ENCODE results near the gene PTPRM.

PTPRM gene

GRCh38 chr18:7871560-7872456, 304.7 kb downstream of the PTPRM start:
- DNase-seq: no peak

GRCh38 chr18:7872569-7872968, 305.5 kb downstream of the PTPRM start:
- no peak for DNase-seq

- DNase-seq: no peak
Measured at GRCh38 chr18:7873316-7873715, 306.2 kb downstream of the PTPRM start.

- DNase-seq: no peak
Measured at GRCh38 chr18:7876354-7877104, 309.4 kb downstream of the PTPRM start.

GRCh38 chr18:7877609-7878008, 310.5 kb downstream of the PTPRM start:
- DNase-seq: no peak

GRCh38 chr18:7878265-7879211, 311.4 kb downstream of the PTPRM start:
- DNase-seq: no peak

- no peak for DNase-seq
Measured at GRCh38 chr18:7879717-7880116, 312.6 kb downstream of the PTPRM start.

- DNase-seq: no peak
Measured at GRCh38 chr18:7885865-7886264, 318.7 kb downstream of the PTPRM start.

- no peak for DNase-seq
Measured at GRCh38 chr18:7886436-7886835, 319.3 kb downstream of the PTPRM start.

- DNase-seq: no peak
Measured at GRCh38 chr18:7889515-7889914, 322.4 kb downstream of the PTPRM start.

GRCh38 chr18:7890075-7890474, 323.0 kb downstream of the PTPRM start:
- DNase-seq: no peak

- no peak for DNase-seq
Measured at GRCh38 chr18:7892556-7892955, 325.4 kb downstream of the PTPRM start.

- DNase-seq: no peak
Measured at GRCh38 chr18:7894592-7894991, 327.5 kb downstream of the PTPRM start.

- no peak for DNase-seq
Measured at GRCh38 chr18:7895346-7895745, 328.2 kb downstream of the PTPRM start.

GRCh38 chr18:7896161-7896560, 329.0 kb downstream of the PTPRM start:
- DNase-seq: no peak

- no peak for DNase-seq
Measured at GRCh38 chr18:7896805-7897518, 329.8 kb downstream of the PTPRM start.

- DNase-seq: no peak
Measured at GRCh38 chr18:7898181-7898580, 331.1 kb downstream of the PTPRM start.

- no peak for DNase-seq
Measured at GRCh38 chr18:7899078-7899477, 332.0 kb downstream of the PTPRM start.

GRCh38 chr18:7900091-7900490, 333.0 kb downstream of the PTPRM start:
- DNase-seq: no peak

GRCh38 chr18:7901657-7902056, 334.5 kb downstream of the PTPRM start:
- DNase-seq: no peak

- no peak for DNase-seq
Measured at GRCh38 chr18:7902399-7902839, 335.3 kb downstream of the PTPRM start.

- DNase-seq: no peak
Measured at GRCh38 chr18:7904529-7904928, 337.4 kb downstream of the PTPRM start.

Measured in SHP77 treated with DMSO at 0.1 percent for 48 hours (cell line).